Mucosa of rectum (tissue), 2 donors: ENCODE results near the gene IGSF23.

ENCODE experiments used
- H3K27ac ChIP-seq, 2 donors: one replicate each; pipeline ENCODE4 v1.7.0; 2013; ENCODE audit warnings: inconsistent platforms in 2 of 2, low read depth in 2 of 2, low read length in 2 of 2
- H3K27me3 ChIP-seq, 2 donors: one replicate each; pipeline ENCODE4 v1.7.0; 2013; ENCODE audit warnings: low read length in 2 of 2; ENCODE audit not compliant: control insufficient read depth in 2 of 2, insufficient read depth in 2 of 2
- H3K36me3 ChIP-seq, 2 donors: one replicate each; pipeline ENCODE4 v1.7.0; 2013; ENCODE audit warnings: low read length in 2 of 2; ENCODE audit not compliant: control insufficient read depth in 2 of 2, insufficient read depth in 2 of 2
- H3K4me1 ChIP-seq, 2 donors: one replicate each; pipeline ENCODE4 v1.7.0; 2013; ENCODE audit warnings: low read length in 2 of 2, mild to moderate bottlenecking in 1 of 2; ENCODE audit not compliant: control insufficient read depth in 2 of 2, insufficient read depth in 2 of 2
- H3K4me3 ChIP-seq, 2 donors: one replicate each; pipeline ENCODE4 v1.7.0; 2013; ENCODE audit warnings: low read length in 2 of 2
- H3K9ac ChIP-seq, 2 donors: one replicate each; pipeline ENCODE4 v1.7.0; 2013; ENCODE audit warnings: low read length in 2 of 2, low read depth in 1 of 2, mild to moderate bottlenecking in 1 of 2
- H3K9me3 ChIP-seq, 2 donors: one replicate each; pipeline ENCODE4 v1.7.0; 2013; ENCODE audit warnings: low read length in 2 of 2; ENCODE audit not compliant: control insufficient read depth in 2 of 2
- donor health status: healthy.
- donor health status: Normal muscosa, but diverticular disease.

The IGSF23 gene

GRCh38 chr19:44636439-44637389 lies 23.4 kb downstream of the IGSF23 start:
- Histone ChIP-seq H3K9ac (no peak overlapping the region), H3K4me3 (peak overlapping the region in 1 of 2 donors; percentile 40)

DNA sequence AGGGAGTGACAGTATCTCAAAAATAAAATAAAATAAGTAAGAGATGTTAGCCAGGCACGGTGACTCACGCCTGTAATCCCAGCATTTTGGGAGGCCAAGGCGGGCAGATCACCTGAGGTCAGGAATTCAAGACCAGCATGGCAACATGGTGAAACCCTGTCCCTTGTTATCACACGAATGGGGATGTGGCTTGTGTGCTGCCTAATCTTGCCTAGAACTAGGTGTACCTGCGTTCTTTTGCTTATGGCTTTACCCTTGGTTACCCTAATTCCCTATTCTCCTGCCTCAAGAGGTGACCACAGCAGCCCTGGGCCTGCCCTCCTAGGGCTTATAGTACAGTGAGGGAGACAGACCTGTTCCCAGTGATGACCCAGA lies 24.0 kb downstream of the IGSF23 start:
- H3K9ac ChIP-seq = no peak overlapping the region
- peaks cover 26 to 40% of the 10 kb centered on the region in 2 donors for H3K4me1 ChIP-seq
- H3K4me3 ChIP-seq = no peak overlapping the region
- H3K36me3 ChIP-seq = no peaks in the 10 kb centered on the region
- no peaks in the 10 kb centered on the region for H3K9me3 ChIP-seq
- no peaks in the 10 kb centered on the region for H3K27me3 ChIP-seq
- peak overlapping the region; percentile 77 to 84 for H3K27ac ChIP-seq

More at GRCh38 chr19:44636439-44637389, 23.4 kb downstream of the IGSF23 start:
- H3K27ac ChIP-seq = peak overlapping the region; percentile 77 to 84
- H3K9me3 ChIP-seq = no peaks in the 10 kb centered on the region
- no peaks in the 10 kb centered on the region for H3K36me3 ChIP-seq
- peaks cover 26 to 40% of the 10 kb centered on the region in 2 donors for H3K4me1 ChIP-seq
- no peaks in the 10 kb centered on the region for H3K27me3 ChIP-seq

GRCh38 chr19:44640518-44640917 lies 27.2 kb downstream of the IGSF23 start:
- Histone ChIP-seq H3K9ac (no peak overlapping the region), H3K27ac (no peak overlapping the region), H3K36me3 (no peaks in the 10 kb centered on the region), H3K9me3 (no peaks in the 10 kb centered on the region), H3K27me3 (no peaks in the 10 kb centered on the region), H3K4me1 (peaks cover 26 to 44% of the 10 kb centered on the region in 2 donors), H3K4me3 (no peak overlapping the region)

DNA sequence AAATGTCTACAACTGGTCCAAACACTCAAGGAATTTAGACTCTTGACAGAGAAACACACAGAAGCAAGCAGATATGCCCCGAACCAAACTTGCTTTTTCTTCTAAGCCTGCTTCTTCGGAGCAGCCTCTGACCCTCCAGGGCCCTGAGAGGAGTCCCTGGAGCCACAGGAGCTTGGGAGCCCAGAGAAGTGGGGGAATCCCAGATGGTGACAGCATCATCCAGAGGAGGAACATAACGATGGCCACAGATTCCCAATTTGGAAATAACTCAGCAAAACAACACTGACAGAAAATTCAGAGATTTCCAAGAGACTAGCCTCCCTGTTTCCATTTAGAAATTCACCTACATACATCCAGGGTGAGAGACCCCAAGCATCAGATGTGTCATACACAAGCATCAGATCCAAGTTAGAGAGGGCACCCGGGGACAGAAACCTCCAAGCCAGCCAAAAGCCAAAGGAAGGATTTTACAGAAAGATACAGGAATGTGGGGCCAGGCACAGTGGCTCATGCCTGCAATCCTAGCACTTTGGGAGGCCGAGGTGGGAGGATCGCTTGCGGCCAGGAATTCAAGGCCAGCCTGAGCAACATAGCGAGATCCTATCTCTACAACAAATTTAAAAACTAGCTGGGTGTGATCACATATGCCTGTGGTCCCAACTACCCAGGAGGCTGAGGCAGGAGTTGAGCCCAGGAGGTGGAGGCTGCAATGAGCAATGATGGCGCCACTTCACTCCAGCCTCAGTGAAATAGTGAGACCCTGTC lies 28.3 kb downstream of the IGSF23 start:
- peaks cover 19 to 35% of the 10 kb centered on the region in 2 donors for H3K4me1 ChIP-seq
- no peaks in the 10 kb centered on the region for H3K36me3 ChIP-seq
- H3K9ac ChIP-seq = no peak overlapping the region
- no peaks in the 10 kb centered on the region for H3K27me3 ChIP-seq
- H3K27ac ChIP-seq = no peak overlapping the region
- no peak overlapping the region for H3K4me3 ChIP-seq
- no peaks in the 10 kb centered on the region for H3K9me3 ChIP-seq

DNA sequence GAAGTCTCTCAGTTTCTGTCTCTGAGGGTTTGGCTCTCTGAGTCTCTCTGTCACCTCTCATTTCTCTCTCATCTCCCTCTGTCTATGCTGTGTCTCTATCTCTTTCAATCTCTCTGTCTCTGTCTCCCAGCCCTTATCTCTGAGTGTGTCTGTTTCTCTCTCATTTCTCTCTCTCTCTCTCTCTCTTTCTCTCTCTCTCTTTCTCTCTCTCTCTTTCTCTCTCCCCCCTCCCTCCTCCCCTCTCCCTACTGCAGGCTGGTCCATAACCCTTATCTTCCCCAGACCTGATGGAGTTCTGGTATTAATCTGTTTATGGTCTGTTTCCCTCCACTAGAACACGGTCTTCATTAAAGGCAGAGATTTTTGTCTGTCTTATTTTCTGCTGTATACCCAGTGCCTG lies 29.0 kb downstream of the IGSF23 start:
- Histone ChIP-seq H3K4me3 (no peak overlapping the region), H3K36me3 (no peaks in the 10 kb centered on the region), H3K4me1 (peaks cover 13 to 28% of the 10 kb centered on the region in 2 donors), H3K27ac (no peak overlapping the region), H3K9me3 (no peaks in the 10 kb centered on the region), H3K27me3 (no peaks in the 10 kb centered on the region), H3K9ac (no peak overlapping the region)

DNA sequence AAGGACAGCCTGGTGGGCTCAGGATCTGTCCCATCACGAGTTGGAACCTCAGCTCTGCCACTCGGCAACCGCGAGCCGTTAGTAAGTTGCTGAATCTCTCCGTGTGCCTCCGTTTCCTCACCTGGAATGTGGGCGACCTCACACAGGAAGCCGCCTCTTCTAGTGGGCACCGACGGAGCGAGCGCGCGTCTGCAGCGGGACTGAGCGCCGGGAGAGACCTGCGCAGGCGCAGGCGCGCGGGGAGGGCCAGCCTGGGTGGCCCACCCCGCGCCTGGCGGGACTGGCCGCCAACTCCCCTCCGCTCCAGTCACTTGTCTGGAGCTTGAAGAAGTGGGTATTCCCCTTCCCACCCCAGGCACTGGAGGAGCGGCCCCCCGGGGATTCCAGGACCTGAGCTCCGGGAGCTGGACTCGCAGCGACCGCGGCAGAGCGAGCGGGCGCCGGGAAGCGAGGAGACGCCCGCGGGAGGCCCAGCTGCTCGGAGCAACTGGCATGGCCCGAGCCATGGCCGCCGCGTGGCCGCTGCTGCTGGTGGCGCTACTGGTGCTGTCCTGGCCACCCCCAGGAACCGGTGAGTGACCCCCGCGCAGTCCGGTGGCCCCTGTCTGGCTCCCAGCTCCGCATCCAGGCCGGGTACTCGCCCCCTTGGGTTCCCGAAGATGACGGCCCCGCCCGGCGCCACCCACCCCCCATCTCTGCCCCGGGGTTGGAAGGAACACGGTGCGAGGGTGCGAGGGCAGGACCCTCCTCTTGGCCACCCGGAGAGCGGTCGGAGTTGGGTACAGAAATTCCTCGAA lies 30.4 kb downstream of the IGSF23 start, which contains the start of gene PVR:
PVR (plus strand) TSS at position 306 of the 797 bp plus-strand sequence; CDS start at position 493, 187 bp downstream.
- peak within 1 kb of the TSS; percentile 71 to 79 for H3K4me3 ChIP-seq
- H3K9ac ChIP-seq = peak within 1 kb of the TSS; percentile 52 to 71
- peaks cover 10 to 22% of the 10 kb centered on the region in 2 donors for H3K4me1 ChIP-seq
- H3K9me3 ChIP-seq = no peaks in the 10 kb centered on the region
- peak within 1 kb of the TSS; percentile 67 to 81 for H3K27ac ChIP-seq
- H3K27me3 ChIP-seq = no peaks in the 10 kb centered on the region
- peaks cover 3 to 8% of the 10 kb centered on the region in 2 donors for H3K36me3 ChIP-seq

GRCh38 chr19:44644402-44645016 lies 31.1 kb downstream of the IGSF23 start:
- peaks cover 7 to 19% of the 10 kb centered on the region in 2 donors for H3K4me1 ChIP-seq
- H3K27ac ChIP-seq = peak overlapping the region; percentile 67 to 81
- no peaks in the 10 kb centered on the region for H3K9me3 ChIP-seq
- peak overlapping the region; percentile 71 to 79 for H3K4me3 ChIP-seq
- peaks cover 8% of the 10 kb centered on the region in 2 donors for H3K36me3 ChIP-seq
- H3K9ac ChIP-seq = peak overlapping the region; percentile 52 to 71
- H3K27me3 ChIP-seq = no peaks in the 10 kb centered on the region

- no peaks in the 10 kb centered on the region for H3K27me3 ChIP-seq
- no peak overlapping the region for H3K9ac ChIP-seq
- no peak overlapping the region for H3K4me3 ChIP-seq
- peaks cover 16 to 17% of the 10 kb centered on the region in 2 donors for H3K36me3 ChIP-seq
- no peak overlapping the region for H3K27ac ChIP-seq
- H3K9me3 ChIP-seq = no peaks in the 10 kb centered on the region
- H3K4me1 ChIP-seq = peaks cover 0 to 10% of the 10 kb centered on the region in 2 donors
Observed at GRCh38 chr19:44645407-44646048, 32.2 kb downstream of the IGSF23 start.

DNA sequence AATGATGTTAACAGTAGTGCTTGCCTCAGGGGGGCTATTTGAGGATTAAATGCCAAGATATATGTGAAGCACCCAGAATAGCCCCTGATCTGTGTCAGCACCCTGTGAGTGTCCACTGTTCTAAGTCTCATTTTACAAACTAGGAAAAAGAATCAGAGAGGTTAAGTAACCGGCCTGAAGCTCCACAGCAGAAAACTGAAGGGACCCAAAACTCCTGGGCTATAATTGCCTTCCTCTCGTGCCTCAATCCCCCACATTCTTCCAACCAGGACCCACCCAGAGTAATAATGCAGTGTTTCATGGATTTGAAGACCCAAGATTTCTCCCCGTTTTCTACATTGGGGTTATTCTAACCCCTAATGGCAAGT lies 32.7 kb downstream of the IGSF23 start:
- Histone ChIP-seq H3K4me3 (no peak overlapping the region), H3K27ac (no peak overlapping the region), H3K36me3 (peaks cover 20 to 21% of the 10 kb centered on the region in 2 donors), H3K27me3 (no peaks in the 10 kb centered on the region), H3K9me3 (no peaks in the 10 kb centered on the region), H3K9ac (no peak overlapping the region), H3K4me1 (peaks cover 0 to 7% of the 10 kb centered on the region in 2 donors)
